ENCODE measurements around the gene HAGHL.
"Not testable (repeated sequence)": the region's sequence is repeated elsewhere in the genome, so short reads cannot be mapped to it uniquely, and the experiment has no call there.

The HAGHL gene

DNA sequence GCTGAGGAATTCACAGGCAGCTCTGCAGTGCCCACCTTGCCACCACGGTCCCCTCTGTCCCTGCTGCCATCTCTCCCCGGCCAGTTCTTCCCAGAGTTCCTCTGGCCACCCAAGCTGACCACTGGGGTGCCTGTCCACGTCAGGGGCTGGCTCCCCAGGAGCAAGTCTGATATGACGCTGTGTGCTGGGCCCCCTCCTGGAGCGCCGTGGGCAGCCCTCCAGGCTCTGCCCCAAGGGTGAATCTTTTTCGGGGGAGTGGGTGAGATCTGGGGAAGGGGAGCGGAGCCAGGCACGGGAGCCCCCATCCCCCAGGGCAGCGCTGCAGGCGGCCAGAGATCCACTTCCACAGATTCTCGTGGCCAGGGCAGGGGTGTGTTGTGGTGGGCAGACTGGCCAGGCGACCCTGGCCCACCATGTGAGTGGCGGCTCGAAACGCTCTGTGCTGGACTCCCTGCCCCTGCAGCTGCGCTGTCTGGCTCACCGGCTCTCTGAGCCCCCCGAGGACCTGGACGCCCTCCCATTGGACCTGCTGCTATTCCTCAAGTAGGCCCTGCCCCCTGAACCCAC, 37.4 kb downstream of the HAGHL start:
- in situ Hi-C loops (cut with MboI; ENCODE audit: low sequenced_read_pairs) = no loop called here

DNA sequence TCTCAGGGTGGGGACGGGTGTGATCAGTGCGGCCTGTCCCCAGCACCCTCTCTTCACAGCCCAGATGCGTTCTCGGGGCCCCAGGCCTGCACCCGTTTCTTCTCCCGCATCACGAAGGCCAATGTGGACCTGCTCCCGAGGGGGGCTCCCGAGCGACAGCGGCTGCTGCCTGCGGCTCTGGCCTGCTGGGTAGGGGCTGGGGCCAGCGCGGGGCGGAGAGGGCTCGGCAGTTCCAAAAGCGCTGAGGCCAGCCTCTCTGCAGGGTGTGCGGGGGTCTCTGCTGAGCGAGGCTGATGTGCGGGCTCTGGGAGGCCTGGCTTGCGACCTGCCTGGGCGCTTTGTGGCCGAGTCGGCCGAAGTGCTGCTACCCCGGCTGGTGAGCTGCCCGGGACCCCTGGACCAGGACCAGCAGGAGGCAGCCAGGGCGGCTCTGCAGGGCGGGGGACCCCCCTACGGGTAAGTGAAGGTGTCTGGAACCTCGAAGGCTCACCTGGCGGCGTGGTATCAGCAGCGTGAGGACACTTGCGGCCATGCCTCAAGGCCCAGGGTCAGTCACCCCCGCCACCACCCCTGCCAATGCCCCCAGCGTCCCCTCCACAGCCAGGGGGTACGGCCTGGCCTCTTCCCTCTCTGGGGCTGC, 38.1 kb downstream of the HAGHL start:
- in situ Hi-C loops (cut with MboI; ENCODE audit: low sequenced_read_pairs) = no loop called here

DNA sequence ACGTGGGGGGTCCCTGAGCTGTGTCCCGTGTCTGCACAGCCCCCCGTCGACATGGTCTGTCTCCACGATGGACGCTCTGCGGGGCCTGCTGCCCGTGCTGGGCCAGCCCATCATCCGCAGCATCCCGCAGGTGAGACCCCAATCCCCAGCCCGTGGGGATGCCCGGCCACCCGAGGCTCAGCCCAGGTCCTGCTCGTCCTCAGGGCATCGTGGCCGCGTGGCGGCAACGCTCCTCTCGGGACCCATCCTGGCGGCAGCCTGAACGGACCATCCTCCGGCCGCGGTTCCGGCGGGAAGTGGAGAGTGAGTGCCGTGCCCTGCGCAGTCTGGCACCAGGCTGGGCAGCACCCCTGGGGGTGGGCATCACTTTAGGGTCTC, 38.6 kb downstream of the HAGHL start:
- in situ Hi-C loops (cut with MboI; ENCODE audit: low sequenced_read_pairs) = no loop called here

DNA sequence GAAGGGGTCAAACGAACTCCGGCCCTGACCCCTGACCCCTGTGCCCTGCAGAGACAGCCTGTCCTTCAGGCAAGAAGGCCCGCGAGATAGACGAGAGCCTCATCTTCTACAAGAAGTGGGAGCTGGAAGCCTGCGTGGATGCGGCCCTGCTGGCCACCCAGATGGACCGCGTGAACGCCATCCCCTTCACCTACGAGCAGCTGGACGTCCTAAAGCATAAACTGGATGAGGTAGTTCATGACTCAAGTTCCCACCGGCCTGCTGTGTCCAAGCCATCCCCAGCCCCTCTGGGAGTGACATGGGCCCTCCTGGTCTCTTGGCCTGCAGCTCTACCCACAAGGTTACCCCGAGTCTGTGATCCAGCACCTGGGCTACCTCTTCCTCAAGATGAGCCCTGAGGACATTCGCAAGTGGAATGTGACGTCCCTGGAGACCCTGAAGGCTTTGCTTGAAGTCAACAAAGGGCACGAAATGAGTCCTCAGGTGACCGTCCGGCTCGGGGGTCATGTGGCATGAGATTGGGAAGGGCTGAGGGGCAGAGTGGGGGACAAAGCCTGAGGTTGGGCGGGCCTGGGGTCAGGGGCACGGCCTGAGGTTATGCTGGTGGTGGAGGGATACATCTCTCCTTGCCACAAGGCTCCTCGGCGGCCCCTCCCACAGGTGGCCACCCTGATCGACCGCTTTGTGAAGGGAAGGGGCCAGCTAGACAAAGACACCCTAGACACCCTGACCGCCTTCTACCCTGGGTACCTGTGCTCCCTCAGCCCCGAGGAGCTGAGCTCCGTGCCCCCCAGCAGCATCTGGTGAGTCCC, 39.3 kb downstream of the HAGHL start:
- in situ Hi-C loops (cut with MboI; ENCODE audit: low sequenced_read_pairs) = no loop called here

DNA sequence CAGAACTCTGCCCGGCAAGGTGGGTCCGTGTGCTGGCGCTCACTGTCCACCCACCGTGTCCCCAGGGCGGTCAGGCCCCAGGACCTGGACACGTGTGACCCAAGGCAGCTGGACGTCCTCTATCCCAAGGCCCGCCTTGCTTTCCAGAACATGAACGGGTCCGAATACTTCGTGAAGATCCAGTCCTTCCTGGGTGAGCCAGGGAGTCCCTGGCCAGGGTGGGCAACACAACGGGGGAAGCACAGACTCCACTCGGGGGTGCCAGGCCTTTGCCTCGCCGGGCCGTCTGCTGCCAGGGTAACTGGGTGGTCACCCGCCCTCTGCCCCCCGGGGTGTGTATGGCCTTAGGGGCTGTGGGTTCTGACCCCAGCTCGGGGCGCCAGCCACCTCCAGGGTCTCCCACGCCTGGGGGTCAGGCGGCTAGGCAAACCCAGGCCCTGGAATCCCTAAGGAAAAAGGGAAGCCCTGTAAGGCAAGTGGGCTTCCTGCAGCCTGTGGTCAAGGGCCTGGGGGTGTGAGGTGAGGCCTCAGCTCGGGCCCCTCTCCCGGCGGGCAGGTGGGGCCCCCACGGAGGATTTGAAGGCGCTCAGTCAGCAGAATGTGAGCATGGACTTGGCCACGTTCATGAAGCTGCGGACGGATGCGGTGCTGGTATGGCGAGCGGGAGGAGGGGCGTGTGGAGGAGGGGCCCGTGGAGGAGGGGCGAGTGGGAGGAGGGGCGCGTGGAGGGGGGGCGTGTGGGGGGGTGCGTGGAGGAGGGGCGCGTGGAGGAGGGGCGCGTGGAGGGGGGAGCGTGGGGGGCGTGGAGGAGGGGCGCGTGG, 40.1 kb downstream of the HAGHL start:
- in situ Hi-C loops (cut with MboI; ENCODE audit: low sequenced_read_pairs) = no loop called here

DNA sequence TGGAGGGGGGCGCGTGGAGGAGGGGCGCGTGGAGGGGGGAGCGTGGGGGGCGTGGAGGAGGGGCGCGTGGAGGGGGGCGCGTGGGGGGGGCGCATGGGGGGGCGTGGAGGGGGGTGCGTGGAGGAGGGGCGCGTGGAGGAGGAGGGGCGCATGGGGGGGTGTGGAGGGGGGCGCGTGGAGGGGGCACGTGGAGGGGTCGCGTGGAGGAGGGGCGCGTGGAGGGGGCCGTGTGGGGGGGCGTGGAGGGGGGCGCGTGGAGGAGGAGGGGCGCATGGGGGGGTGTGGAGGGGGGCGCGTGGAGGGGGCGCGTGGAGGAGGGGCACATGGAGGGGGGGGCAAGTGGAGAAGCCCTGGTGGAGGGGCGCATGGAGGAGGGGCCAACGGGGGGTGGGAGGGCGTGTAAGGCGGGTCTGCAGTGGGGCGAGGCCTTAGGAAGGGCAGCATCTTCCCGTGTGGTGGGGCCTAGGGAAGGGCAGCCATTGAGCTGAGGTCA, 40.9 kb downstream of the HAGHL start:
- in situ Hi-C loops (cut with MboI; ENCODE audit: low sequenced_read_pairs) = no loop called here

DNA sequence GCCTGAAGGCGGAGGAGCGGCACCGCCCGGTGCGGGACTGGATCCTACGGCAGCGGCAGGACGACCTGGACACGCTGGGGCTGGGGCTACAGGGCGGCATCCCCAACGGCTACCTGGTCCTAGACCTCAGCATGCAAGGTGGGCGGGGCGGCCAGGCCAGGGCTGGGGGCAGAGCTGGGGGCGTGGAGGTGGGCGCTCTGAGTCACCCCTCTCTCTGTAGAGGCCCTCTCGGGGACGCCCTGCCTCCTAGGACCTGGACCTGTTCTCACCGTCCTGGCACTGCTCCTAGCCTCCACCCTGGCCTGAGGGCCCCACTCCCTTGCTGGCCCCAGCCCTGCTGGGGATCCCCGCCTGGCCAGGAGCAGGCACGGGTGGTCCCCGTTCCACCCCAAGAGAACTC, 41.5 kb downstream of the HAGHL start:
- in situ Hi-C loops (cut with MboI; ENCODE audit: low sequenced_read_pairs) = no loop called here

DNA sequence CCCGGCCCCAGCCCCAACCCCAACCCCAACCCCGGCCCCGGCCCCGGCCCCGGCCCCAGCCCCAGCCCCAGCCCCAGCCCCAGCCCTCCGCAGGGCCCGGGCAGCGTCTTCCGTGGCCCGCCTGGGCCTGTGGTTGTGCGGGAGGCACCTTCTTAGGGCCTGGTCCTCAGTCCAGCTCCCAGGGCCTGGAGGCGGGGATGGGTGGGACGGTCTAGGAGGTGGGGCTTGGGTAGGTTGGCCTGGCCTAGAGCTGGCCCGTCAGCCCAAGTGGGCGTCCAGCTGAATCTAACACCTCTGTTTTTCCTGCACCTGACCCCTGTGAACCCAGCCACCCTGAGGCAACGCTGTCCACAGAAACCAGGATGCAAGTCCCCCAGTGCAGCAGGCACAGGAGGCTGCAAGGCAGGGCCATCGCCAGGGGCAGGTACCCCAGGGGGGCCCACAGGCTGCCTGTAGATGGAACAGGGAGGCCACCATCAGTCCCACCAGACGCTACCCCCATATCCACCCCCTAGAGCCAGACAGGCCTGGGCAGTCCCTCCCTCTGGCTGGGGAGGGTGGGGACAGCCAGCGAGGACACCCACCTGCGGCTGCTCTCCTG, 42.4 kb downstream of the HAGHL start:
- in situ Hi-C loops (cut with MboI; ENCODE audit: low sequenced_read_pairs) = no loop called here

DNA sequence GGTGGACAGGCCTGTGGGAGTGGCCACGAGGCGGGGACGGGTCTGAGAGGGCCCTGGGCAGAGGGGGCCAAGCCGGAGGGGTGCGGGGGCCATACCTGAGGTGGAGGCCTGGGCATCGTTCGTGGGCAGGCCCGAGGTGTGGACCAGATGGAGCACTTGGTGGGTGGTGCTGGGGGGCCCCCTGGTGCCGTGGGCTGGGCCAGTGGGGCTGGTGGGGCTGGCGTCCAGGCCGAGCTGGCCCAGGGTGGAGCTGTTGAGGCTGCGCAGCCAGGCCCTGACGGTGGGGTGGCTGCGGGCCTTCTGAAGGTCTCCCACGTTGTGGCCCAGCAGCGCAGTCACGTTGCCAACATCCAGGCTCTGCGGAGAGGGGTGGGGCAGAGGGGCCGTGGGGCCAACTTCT, 43.0 kb downstream of the HAGHL start:
- in situ Hi-C loops (cut with MboI; ENCODE audit: low sequenced_read_pairs) = no loop called here

DNA sequence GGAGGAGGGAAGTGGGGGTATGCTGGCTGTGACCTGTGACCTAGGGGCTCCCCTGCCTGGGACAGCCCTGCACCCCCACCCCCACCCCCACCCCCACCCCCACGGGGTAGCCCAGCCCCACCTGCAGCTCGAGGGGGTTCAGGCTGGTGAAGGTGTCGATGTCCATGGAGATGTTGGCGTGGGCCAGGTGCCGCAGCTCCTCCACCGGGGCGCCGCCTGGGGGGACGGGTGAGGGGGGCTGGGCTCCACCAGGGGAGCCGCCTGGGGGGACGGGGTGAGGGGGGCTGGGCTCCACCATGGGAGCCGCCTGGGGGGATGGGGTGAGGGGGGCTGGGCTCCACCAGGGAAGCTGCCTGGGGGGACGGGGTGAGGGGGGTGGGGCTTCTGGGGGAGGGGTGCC, 43.5 kb downstream of the HAGHL start:
- in situ Hi-C loops (cut with MboI; ENCODE audit: low sequenced_read_pairs) = no loop called here

DNA sequence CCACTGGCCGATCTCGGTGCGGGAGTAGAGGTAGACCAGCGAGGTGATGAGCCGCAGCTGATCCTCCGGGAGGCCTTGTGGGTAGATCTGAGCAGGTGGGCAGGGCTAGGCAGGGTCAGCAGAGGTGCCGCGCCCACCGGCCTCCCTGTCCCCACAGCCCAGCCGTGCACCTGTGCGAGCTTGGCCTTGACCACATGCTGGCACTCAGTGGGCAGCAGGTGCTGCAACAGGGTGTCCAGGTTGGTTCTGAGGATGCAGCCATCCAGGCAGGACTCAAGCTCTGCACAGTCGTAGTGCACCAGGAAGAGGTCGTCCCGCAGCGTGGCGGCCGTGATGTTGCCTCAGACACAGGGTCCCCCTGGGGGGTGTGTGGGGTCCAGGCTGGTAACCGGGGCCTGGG, 46.1 kb downstream of the HAGHL start:
- in situ Hi-C loops (cut with MboI; ENCODE audit: low sequenced_read_pairs) = no loop called here

DNA sequence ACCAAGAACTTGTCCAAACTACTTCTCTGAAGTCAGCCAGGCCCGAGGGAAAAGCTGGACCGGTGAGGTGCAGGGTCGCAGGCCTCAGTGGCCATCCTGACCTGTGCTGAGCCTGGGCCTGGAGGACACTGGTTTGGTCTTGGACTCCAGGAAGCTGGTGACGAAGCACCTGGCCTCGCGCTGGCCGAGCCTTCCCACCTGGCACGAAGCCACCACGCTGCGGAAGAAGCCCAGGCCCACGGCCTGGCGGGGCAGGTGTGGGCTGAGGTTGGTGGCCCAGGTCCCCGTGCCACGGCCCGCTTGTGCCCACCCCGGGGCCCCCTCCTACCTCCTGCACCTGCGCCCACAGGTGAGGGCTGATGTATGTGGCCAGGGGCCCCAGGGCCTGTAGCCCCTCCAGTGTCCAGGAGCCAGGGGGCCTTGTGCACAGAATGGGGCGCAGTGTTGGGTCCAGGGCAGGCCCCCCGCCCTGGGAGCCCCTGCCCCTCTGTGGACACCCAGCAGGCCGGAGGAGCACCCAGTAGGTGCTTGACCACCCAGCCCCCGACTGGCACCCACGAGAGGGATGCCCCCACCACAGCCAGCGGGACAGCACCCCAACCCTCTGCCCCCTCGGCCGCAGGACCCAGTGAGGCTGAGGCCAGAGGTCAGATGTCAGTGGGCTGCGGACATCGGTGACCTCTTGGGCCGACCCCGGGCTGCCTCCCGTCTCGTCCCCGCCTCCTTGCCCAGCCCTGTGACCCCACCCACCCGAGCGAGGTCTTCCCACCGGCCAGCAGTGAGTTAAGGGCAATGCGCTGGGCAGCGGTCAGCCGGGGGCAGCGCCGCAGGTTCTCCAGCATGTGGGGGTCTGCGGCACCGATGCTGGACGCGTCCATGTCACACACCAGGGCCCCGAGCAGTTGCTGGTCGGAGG, 47.4 kb downstream of the HAGHL start:
- in situ Hi-C loops (cut with MboI; ENCODE audit: low sequenced_read_pairs) = no loop called here

DNA sequence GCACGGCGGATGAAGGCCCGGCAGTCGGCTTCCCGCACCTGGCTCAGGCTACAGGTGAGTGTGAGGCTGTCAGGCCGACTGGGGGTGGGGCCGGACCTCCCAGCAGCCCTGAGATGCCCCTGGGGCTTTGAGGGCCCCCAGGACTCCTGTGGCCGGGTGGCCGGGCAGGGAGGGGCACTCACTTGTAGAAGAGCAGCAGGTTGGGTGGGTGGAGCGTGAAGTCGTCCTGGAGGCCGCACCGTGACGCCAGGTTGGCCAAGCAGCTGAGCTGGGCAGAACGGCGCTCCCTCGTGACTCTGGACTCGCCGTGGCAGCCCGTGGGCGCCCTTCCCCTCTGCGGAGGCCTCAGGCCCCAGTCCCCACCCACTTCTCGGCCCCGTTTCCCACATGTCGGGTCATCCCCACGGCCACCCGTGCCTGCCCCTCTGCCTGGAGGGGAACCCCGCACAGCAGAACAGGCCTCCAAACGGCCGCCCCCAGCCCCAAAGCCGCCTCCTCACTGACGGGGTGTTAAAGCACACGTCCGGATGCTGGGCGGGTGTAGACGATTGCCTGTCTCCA, 48.4 kb downstream of the HAGHL start:
- in situ Hi-C loops (cut with MboI; ENCODE audit: low sequenced_read_pairs) = no loop called here

DNA sequence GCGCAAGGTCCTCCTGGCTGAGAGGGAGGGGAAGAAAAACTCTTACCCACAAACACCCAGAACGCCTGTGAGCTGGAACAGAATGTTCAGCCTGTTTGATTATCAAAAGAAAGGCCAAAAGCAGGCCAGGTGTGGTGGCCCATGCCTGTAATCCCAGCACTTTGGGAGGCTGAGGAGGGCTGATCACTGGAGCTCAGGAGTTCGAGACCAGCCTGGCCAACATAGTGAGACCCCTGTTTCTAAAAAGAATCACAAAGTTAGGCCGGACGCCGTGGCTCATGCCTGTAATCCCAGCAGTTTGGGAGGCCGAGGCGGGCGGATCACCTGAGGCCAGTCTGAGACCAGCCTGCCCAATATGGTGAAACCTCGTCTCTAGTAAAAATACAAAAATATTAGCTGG, 49.4 kb downstream of the HAGHL start:
- in situ Hi-C loops (cut with MboI; ENCODE audit: low sequenced_read_pairs) = not testable (repeated sequence)

DNA sequence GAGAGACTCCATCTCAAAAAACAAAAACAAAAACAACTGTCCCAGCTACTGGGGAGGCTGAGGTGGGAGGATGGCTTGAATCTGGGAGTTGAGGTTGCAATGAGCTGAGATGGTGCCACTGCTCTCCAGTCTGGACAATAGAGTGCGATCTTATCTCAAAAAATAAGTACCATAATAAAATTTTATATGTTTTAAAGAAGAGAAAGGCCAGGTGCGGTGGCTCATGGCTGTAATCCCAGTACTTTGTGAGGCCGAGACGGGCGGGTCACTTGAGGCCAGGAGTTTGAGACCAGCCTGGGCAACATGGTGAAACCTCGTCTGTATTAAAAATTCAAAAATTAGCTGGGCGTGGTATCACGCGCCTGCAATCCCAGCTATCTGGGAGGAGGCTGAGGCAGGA, 49.9 kb downstream of the HAGHL start:
- in situ Hi-C loops (cut with MboI; ENCODE audit: low sequenced_read_pairs) = no loop called here

DNA sequence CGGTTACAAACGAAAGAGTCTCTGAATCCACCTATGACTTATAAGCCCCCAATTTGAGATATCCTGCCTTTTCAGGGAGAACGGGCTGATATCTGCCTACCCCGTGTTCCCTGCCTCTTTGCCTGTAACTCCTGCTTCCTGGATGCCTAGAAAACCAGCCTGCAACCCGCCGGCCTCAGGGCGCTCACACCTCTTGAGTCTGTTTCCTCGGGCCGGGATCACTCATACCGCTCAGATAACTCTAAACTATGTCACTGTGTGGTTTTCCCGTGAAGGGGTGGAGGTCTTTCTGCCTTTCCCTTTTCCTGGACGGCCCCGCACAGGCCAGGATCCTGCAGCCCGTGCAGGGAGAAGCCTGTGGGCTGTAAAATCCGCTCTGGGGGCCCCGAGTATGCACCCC, 50.9 kb downstream of the HAGHL start:
- in situ Hi-C loops (cut with MboI; ENCODE audit: low sequenced_read_pairs) = no loop called here

DNA sequence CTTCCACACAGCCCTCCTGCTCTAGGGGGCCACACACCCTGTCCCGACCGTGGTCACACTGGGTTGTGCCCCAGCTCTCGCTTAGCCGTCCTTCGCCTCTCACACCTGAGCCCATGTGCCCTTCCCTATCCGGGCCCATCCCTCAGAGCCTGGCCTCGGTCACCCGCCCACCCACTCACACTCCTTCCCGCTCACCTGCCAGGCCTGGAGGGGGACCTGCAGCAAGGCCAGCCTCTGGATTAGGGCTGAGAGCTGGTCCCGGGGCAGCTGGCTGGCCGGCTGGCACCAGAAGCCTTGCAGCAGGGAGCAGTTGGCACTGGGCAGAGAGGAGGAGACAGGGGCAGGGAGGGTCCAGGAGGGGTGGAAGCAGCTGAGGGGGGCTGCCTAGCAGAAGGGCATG, 51.5 kb downstream of the HAGHL start:
- in situ Hi-C loops (cut with MboI; ENCODE audit: low sequenced_read_pairs) = no loop called here

DNA sequence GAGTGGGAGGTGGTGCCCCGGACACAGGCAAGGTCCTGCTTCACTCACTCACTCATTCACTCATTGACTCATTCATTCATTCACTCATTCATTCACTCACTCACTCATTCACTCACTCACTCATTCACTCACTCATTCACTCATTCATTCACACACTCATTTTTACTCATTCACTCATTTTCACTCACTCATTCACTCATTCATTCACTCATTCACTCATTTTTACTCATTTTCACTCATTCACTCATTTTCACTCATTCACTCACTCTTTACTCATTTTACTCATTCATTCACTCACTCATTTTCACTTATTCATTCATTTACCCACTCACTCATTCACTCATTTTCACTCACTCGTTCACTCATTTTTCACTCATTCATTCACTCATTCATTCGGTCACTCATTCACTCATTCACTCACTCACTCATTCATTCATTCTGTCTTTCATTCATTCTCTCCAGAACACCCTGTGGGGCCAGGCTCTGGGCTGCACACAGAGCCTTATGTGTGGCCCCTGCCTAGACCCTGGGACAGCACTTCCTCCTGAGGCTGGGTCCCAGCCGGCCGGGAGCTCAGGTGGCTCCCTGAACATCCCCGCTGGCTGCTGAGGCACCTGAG, 52.1 kb downstream of the HAGHL start:
- in situ Hi-C loops (cut with MboI; ENCODE audit: low sequenced_read_pairs) = no loop called here

Measured in HL-60/S4 (cell line).